Mesothelial cell of epicardium (in vitro differentiated cells): ENCODE data around the gene WRAP53. TPM values are rescaled to one million over a fixed set of nuclear protein-coding genes. Genes with fewer than 3 reads are reported as not detected.
A peak's percentile ranks its signal among the peaks of the same experiment; 100 is the strongest.

Source experiments
- DNase-seq, 2 experiments: peaks; one replicate each; pipeline ENCODE4 v3.0.0; 2021; ENCODE audit warnings: low spot score in 2 of 2; ENCODE audit not compliant: unreplicated experiment in 2 of 2
- H3K27ac Mint-ChIP-seq: 2 replicates; pipeline ENCODE4 v1.8.0; 2021; ENCODE audit warnings: mixed read lengths
- H3K27me3 Mint-ChIP-seq: 2 replicates; pipeline ENCODE4 v1.8.0; 2021; ENCODE audit warnings: low read depth, mixed read lengths
- H3K36me3 Mint-ChIP-seq: 2 replicates; pipeline ENCODE4 v1.8.0; 2021; ENCODE audit warnings: mixed read lengths
- H3K4me1 Mint-ChIP-seq: 2 replicates; pipeline ENCODE4 v1.8.0; 2021; ENCODE audit warnings: mixed read lengths
- H3K4me3 Mint-ChIP-seq: 2 replicates; pipeline ENCODE4 v1.8.0; 2021; ENCODE audit warnings: mild to moderate bottlenecking, moderate library complexity, mixed read lengths
- H3K9me3 Mint-ChIP-seq: 2 replicates; pipeline ENCODE4 v1.8.0; 2021; ENCODE audit warnings: mixed read lengths
- CTCF ChIP-seq: fragments of 200-600 bp; sonication (generic); IDR thresholded peaks from one replicate; pipeline ENCODE4 v1.5.0; 2021; ENCODE audit warnings: antibody characterized with exemption; ENCODE audit not compliant: unreplicated experiment
- total RNA-seq: library from RNA; stranded (reverse); gene quantifications from 3 replicates; pipeline ENCODE4 v1.2.1, GENCODE V29; 2021

Gene WRAP53
- total RNA-seq, 1 donor from 2014 or later: 13.6 TPM

GRCh38 chr17:7686222-7687071, 1.8 kb upstream of the WRAP53 start:
- Mint-ChIP-seq H3K27me3 (no peaks in the 10 kb centered on the region), H3K9me3 (no peaks in the 10 kb centered on the region), H3K4me1 (peaks cover 25% of the 10 kb centered on the region), H3K27ac (peak overlapping the region; percentile 100), H3K4me3 (peak overlapping the region; percentile 98), H3K36me3 (peaks cover 5% of the 10 kb centered on the region)
- TF ChIP-seq CTCF: no peak
- DNase-seq: peak; percentile 52 to 77

- peak within 1 kb of the TSS; percentile 100 for H3K27ac Mint-ChIP-seq
- TF ChIP-seq CTCF: no peak
- no peaks in the 10 kb centered on the region for H3K9me3 Mint-ChIP-seq
- H3K27me3 Mint-ChIP-seq: no peaks in the 10 kb centered on the region
- H3K36me3 Mint-ChIP-seq: peaks cover 5% of the 10 kb centered on the region
- H3K4me3 Mint-ChIP-seq: peak within 1 kb of the TSS; percentile 98
- peaks cover 25% of the 10 kb centered on the region for H3K4me1 Mint-ChIP-seq
- peak; percentile 78 to 83 for DNase-seq
These were observed 987 bp upstream of the WRAP53 start, which contains the start of gene TP53 for GRCh38 chr17:7687072-7687907. TP53 (minus strand) TSS chr17:7687490; CDS start chr17:7676594, 10,896 bp downstream.

- Mint-ChIP-seq H3K9me3 (no peaks in the 10 kb centered on the region), H3K27me3 (no peaks in the 10 kb centered on the region), H3K36me3 (peaks cover 10% of the 10 kb centered on the region), H3K27ac (peak overlapping the region; percentile 100), H3K4me1 (peaks cover 25% of the 10 kb centered on the region), H3K4me3 (peak overlapping the region; percentile 98)
- TF ChIP-seq CTCF: no peak
- no peak for DNase-seq
These were observed 585 bp downstream of the WRAP53 start for GRCh38 chr17:7688808-7689316.

- no peak overlapping the region for H3K27ac Mint-ChIP-seq
- TF ChIP-seq CTCF: no peak
- H3K4me3 Mint-ChIP-seq: no peak overlapping the region
- peaks cover 22% of the 10 kb centered on the region for H3K36me3 Mint-ChIP-seq
- H3K27me3 Mint-ChIP-seq: no peaks in the 10 kb centered on the region
- H3K4me1 Mint-ChIP-seq: no peaks in the 10 kb centered on the region
- DNase-seq: no peak
- H3K9me3 Mint-ChIP-seq: no peaks in the 10 kb centered on the region
These were observed 7.3 kb downstream of the WRAP53 start for GRCh38 chr17:7695586-7695985.

- TF ChIP-seq CTCF: no peak
- H3K9me3 Mint-ChIP-seq: no peaks in the 10 kb centered on the region
- peaks cover 19% of the 10 kb centered on the region for H3K36me3 Mint-ChIP-seq
- DNase-seq: no peak
- no peak overlapping the region for H3K27ac Mint-ChIP-seq
- H3K4me3 Mint-ChIP-seq: no peak overlapping the region
- no peaks in the 10 kb centered on the region for H3K4me1 Mint-ChIP-seq
- H3K27me3 Mint-ChIP-seq: no peaks in the 10 kb centered on the region
These were observed 9.7 kb downstream of the WRAP53 start for GRCh38 chr17:7697828-7698588.
